Neural crest cell (in vitro differentiated cells): Measurements from ENCODE around the gene FGD3. TPM values are rescaled to one million over a fixed set of nuclear protein-coding genes. Genes with fewer than 3 reads are reported as not detected.

ENCODE experiments used
- DNase-seq: peaks from one replicate; pipeline ENCODE4 v3.0.0; 2021; ENCODE audit warnings: low read depth, mixed read lengths, low spot score
- H3K27ac Mint-ChIP-seq: one replicate; pipeline ENCODE4 v1.8.0; 2021; ENCODE audit warnings: mild to moderate bottlenecking, mixed read lengths; ENCODE audit not compliant: unreplicated experiment
- H3K27me3 Mint-ChIP-seq: 2 replicates; pipeline ENCODE4 v1.8.0; 2021; ENCODE audit warnings: low read depth, mild to moderate bottlenecking, mixed read lengths
- H3K36me3 Mint-ChIP-seq: 2 replicates; pipeline ENCODE4 v1.8.0; 2021; ENCODE audit warnings: low read depth, mild to moderate bottlenecking, mixed read lengths
- H3K4me1 Mint-ChIP-seq: 2 replicates; pipeline ENCODE4 v1.8.0; 2021; ENCODE audit warnings: mixed read lengths
- H3K4me3 Mint-ChIP-seq: one replicate; pipeline ENCODE4 v1.8.0; 2021; ENCODE audit warnings: mild to moderate bottlenecking, mixed read lengths
- H3K9me3 Mint-ChIP-seq: 2 replicates; pipeline ENCODE4 v1.8.0; 2021; ENCODE audit warnings: mixed read lengths
- total RNA-seq: library from RNA; stranded (reverse); gene quantifications from 2 replicates; pipeline ENCODE4 v1.2.1, GENCODE V29; 2021
- TF ChIP-seq, protein P1 (sequence below): fragments of 200-600 bp; sonication (generic); conservative IDR thresholded peaks from 2 replicates; pipeline ENCODE4 v1.5.0; 2021; ENCODE audit warnings: antibody characterized with exemption, mild to moderate bottlenecking

Gene FGD3
- total RNA-seq, 1 donor from 2014 or later: 4.1 TPM

DNA sequence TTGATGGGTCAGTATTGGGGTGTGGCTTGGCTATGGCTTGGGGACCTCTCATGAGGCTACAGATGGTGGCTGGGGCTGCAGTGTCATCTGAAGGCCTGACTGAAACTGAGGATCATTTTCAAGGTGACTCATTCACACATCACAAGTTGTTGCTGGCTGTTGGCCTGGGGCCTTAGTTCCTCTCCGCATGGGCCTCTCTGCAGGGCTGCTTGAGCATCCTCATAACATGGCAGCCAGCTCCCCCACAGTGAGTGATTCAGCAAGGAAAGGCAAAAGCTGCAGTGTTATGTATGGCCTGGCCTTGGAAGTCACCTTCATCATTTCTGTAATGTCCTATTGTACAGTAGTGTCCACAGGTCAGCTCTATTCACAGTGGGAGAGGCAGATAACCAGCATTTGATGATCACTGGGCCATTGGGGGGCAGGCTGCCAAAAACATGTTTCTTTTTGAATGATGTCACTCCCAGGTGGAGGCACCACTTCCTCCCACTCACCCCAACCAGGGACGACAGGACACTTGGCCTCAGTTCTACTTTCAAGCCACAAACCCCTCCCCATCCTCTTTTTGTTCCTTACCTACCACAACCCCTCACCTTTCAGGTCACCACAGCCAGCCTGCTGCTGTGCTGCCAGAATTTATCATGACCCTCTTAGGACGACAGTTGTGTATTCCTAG lies 14.4 kb downstream of the FGD3 start:
- TF ChIP-seq, protein P1, sequence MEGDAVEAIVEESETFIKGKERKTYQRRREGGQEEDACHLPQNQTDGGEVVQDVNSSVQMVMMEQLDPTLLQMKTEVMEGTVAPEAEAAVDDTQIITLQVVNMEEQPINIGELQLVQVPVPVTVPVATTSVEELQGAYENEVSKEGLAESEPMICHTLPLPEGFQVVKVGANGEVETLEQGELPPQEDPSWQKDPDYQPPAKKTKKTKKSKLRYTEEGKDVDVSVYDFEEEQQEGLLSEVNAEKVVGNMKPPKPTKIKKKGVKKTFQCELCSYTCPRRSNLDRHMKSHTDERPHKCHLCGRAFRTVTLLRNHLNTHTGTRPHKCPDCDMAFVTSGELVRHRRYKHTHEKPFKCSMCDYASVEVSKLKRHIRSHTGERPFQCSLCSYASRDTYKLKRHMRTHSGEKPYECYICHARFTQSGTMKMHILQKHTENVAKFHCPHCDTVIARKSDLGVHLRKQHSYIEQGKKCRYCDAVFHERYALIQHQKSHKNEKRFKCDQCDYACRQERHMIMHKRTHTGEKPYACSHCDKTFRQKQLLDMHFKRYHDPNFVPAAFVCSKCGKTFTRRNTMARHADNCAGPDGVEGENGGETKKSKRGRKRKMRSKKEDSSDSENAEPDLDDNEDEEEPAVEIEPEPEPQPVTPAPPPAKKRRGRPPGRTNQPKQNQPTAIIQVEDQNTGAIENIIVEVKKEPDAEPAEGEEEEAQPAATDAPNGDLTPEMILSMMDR: no peak
- H3K4me3 Mint-ChIP-seq: no peak overlapping the region
- H3K36me3 Mint-ChIP-seq: no peaks in the 10 kb centered on the region
- no peaks in the 10 kb centered on the region for H3K27me3 Mint-ChIP-seq
- no peaks in the 10 kb centered on the region for H3K9me3 Mint-ChIP-seq
- DNase-seq: no peak
- H3K4me1 Mint-ChIP-seq: peaks cover 28% of the 10 kb centered on the region
- H3K27ac Mint-ChIP-seq: peak overlapping the region; percentile 57

DNA sequence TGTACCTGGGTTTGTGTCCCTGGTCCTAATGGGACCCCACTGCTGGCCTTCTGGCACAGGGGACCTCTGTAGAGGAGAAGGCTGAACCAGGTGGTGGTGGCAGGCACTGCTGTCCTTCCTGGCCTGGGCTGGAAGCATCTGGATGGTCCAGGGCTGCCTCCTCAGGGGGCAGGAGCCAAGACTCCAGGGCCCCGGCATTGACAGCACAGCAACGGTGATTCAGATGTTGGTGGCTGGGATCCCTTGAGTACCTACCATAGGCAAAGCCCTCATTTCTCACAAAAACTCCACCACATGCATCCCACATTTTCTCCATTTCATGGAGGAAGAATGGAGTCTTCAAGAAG lies 15.0 kb downstream of the FGD3 start:
- H3K36me3 Mint-ChIP-seq: no peaks in the 10 kb centered on the region
- no peak overlapping the region for H3K4me3 Mint-ChIP-seq
- no peak for DNase-seq
- H3K4me1 Mint-ChIP-seq: peaks cover 24% of the 10 kb centered on the region
- TF ChIP-seq, protein P1: no peak
- no peak overlapping the region for H3K27ac Mint-ChIP-seq
- no peaks in the 10 kb centered on the region for H3K27me3 Mint-ChIP-seq
- no peaks in the 10 kb centered on the region for H3K9me3 Mint-ChIP-seq

DNA sequence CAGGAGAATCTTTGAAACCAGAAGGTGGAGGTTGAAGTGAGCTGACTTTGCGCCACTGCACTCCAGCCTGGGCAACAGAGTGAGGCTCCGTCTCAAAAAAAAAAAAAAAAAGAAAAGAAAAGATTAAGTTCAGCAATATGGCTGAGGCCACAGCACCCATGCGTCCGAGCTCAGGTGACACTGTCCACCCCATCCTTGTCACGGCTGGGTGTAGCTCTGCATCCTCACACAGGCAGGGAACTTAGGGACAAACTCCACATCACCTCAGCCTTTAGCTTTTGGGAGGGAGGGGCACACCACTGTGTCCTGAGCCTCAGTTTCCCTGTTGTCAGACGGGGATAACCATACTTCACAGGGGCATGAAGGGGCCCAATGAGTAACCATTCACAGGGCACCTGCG lies 15.5 kb downstream of the FGD3 start:
- Mint-ChIP-seq H3K27ac (no peak overlapping the region), H3K4me3 (no peak overlapping the region), H3K36me3 (no peaks in the 10 kb centered on the region), H3K4me1 (peaks cover 24% of the 10 kb centered on the region), H3K9me3 (no peaks in the 10 kb centered on the region), H3K27me3 (no peaks in the 10 kb centered on the region)
- no peak for DNase-seq
- TF ChIP-seq, protein P1: no peak

DNA sequence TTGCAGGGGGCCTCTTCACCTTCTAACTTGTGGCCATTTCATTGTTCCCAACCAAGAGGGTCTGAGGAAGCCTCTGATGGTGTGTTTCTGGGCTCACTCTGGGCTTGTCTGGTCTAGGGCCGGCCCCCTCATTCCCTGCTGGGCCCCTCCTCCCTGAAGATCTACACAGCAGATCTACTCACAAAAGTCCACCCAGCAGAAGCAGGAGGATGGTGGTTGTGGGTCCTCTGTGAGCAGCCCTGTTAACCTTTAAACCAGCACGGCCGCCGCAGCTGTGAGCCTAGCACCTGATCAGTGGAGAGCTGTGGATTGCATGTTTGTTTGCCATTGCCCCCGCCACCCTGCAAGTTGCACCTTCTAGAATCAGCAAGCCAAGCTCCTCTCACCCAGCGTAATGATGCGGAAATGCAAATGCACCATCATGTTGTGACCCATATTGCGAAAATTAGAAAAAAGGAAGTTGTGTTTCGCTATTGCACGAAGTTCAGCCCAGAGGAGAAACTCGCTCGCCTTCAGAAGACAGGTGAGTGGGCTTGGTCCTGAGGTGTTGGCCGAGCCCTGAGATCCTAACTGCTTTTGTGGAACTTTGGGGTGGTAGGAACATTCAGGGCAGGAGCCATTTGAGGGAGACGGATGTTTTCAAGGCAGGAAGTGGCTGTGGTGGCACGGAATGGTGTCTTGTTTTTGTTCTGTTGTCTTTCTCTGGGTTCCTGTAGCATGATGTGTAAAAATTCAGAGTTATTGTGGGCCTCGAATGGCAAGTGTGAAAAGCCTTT lies 16.7 kb downstream of the FGD3 start:
- Mint-ChIP-seq H3K9me3 (no peaks in the 10 kb centered on the region), H3K36me3 (no peaks in the 10 kb centered on the region), H3K4me3 (no peak overlapping the region), H3K27me3 (no peaks in the 10 kb centered on the region), H3K27ac (peak overlapping the region; percentile 89), H3K4me1 (peaks cover 24% of the 10 kb centered on the region)
- TF ChIP-seq, protein P1: no peak
- DNase-seq: no peak

DNA sequence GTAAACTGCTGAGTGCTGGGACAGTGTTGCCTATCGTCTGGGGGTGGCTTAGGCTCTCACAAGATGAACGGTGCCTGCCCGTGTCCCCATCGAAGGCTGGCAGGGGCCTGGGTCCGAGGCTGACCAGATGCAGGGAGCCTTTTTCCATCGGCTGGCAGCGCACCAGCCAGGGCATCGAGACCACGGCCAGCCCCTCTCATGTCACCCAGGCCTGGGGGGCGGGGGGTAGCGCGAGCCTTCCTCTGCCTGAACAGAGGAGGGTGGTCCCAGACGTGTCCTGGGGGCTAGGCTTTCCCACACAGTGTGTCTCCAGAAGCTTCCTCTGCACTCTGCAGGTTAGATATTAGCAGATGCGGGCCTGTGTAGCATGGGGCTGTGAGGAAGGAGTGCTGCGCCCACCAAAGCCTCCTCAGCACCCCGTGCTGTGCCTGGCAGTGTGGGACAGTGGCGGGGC lies 17.3 kb downstream of the FGD3 start:
- TF ChIP-seq, protein P1: no peak
- no peaks in the 10 kb centered on the region for H3K9me3 Mint-ChIP-seq
- peak overlapping the region; percentile 89 for H3K27ac Mint-ChIP-seq
- H3K4me3 Mint-ChIP-seq: no peak overlapping the region
- DNase-seq: no peak
- H3K27me3 Mint-ChIP-seq: no peaks in the 10 kb centered on the region
- H3K4me1 Mint-ChIP-seq: peaks cover 29% of the 10 kb centered on the region
- no peaks in the 10 kb centered on the region for H3K36me3 Mint-ChIP-seq
